ENCODE measurements around the gene GPR6.

GRCh38 chr6:109978174-109979032 is at the start of gene GPR6:
- TF ChIP-seq CTCF (IDR thresholded peaks at IDR 0.05) (no peak), POLR2A (IDR thresholded peaks at IDR 0.05) (no peak)
